Central memory CD8-positive, alpha-beta T cell (primary cell): ENCODE data around the gene KIF13A.

ENCODE experiments used
- ATAC-seq: fragments of 150-1000 bp; cut with Tn5 transposase; replicated peaks from 2 replicates; pipeline ENCODE4 v1.10.0; 2022; ENCODE audit warnings: mild to moderate bottlenecking, moderate FRiP score, moderate number of reproducible peaks; ENCODE audit not compliant: poor library complexity, severe bottlenecking; ENCODE audit errors: extremely low read depth
- DNase-seq, 2 donors: peaks; one replicate each; pipeline ENCODE4 v3.0.0; 2021; ENCODE audit warnings: low spot score in 2 of 2
- H3K27ac Mint-ChIP-seq: one replicate; pipeline ENCODE4 v1.8.0; 2022; ENCODE audit warnings: low read depth, mild to moderate bottlenecking, moderate library complexity, mixed read lengths
- H3K27me3 Mint-ChIP-seq: one replicate; pipeline ENCODE4 v1.8.0; 2022; ENCODE audit warnings: mixed read lengths
- H3K36me3 Mint-ChIP-seq: one replicate; pipeline ENCODE4 v1.8.0; 2022; ENCODE audit warnings: mild to moderate bottlenecking, moderate library complexity, mixed read lengths; ENCODE audit not compliant: insufficient read depth
- H3K4me1 Mint-ChIP-seq: one replicate; pipeline ENCODE4 v1.8.0; 2022; ENCODE audit warnings: mixed read lengths
- H3K4me3 Mint-ChIP-seq: one replicate; pipeline ENCODE4 v1.8.0; 2022; ENCODE audit warnings: mild to moderate bottlenecking, moderate library complexity, mixed read lengths
- H3K9me3 Mint-ChIP-seq: one replicate; pipeline ENCODE4 v1.8.0; 2022; ENCODE audit warnings: mixed read lengths

Gene KIF13A

GRCh38 chr6:17874753-17875152, 112.7 kb downstream of the KIF13A start:
- no peaks in the 10 kb centered on the region for H3K4me1 Mint-ChIP-seq
- no peak overlapping the region for H3K4me3 Mint-ChIP-seq
- no peak for ATAC-seq
- H3K27ac Mint-ChIP-seq, result no peak overlapping the region
- no peak for DNase-seq
- no peaks in the 10 kb centered on the region for H3K9me3 Mint-ChIP-seq
- peaks cover 26% of the 10 kb centered on the region for H3K27me3 Mint-ChIP-seq
- no peaks in the 10 kb centered on the region for H3K36me3 Mint-ChIP-seq

- H3K36me3 Mint-ChIP-seq, result no peaks in the 10 kb centered on the region
- no peak overlapping the region for H3K4me3 Mint-ChIP-seq
- ATAC-seq (no peak), DNase-seq (no peak)
- H3K27me3 Mint-ChIP-seq, result peaks cover 32% of the 10 kb centered on the region
- no peaks in the 10 kb centered on the region for H3K4me1 Mint-ChIP-seq
- no peaks in the 10 kb centered on the region for H3K9me3 Mint-ChIP-seq
- no peak overlapping the region for H3K27ac Mint-ChIP-seq
Measured at GRCh38 chr6:17872908-17873307, 114.5 kb downstream of the KIF13A start.

GRCh38 chr6:17871836-17872235, 115.6 kb downstream of the KIF13A start:
- peaks cover 22% of the 10 kb centered on the region for H3K27me3 Mint-ChIP-seq
- no peak for ATAC-seq
- H3K27ac Mint-ChIP-seq, result no peak overlapping the region
- no peak overlapping the region for H3K4me3 Mint-ChIP-seq
- no peak for DNase-seq
- no peaks in the 10 kb centered on the region for H3K9me3 Mint-ChIP-seq
- no peaks in the 10 kb centered on the region for H3K4me1 Mint-ChIP-seq
- H3K36me3 Mint-ChIP-seq, result no peaks in the 10 kb centered on the region

- no peaks in the 10 kb centered on the region for H3K4me1 Mint-ChIP-seq
- peaks cover 22% of the 10 kb centered on the region for H3K27me3 Mint-ChIP-seq
- no peak for ATAC-seq
- no peaks in the 10 kb centered on the region for H3K36me3 Mint-ChIP-seq
- H3K27ac Mint-ChIP-seq, result no peak overlapping the region
- no peak overlapping the region for H3K4me3 Mint-ChIP-seq
- H3K9me3 Mint-ChIP-seq, result no peaks in the 10 kb centered on the region
- no peak for DNase-seq
Measured at GRCh38 chr6:17871189-17871519, 116.3 kb downstream of the KIF13A start.

- Mint-ChIP-seq H3K4me3 (no peak overlapping the region), H3K36me3 (no peaks in the 10 kb centered on the region), H3K27me3 (peaks cover 22% of the 10 kb centered on the region)
Measured at GRCh38 chr6:17870300-17871188, 116.9 kb downstream of the KIF13A start.

GRCh38 chr6:17869753-17870050, 117.7 kb downstream of the KIF13A start:
- Mint-ChIP-seq H3K9me3 (no peaks in the 10 kb centered on the region), H3K4me1 (no peaks in the 10 kb centered on the region)
- no peak for ATAC-seq

More at GRCh38 chr6:17870300-17871188, 116.9 kb downstream of the KIF13A start:
- ATAC-seq, result no peak
- Mint-ChIP-seq H3K4me1 (no peaks in the 10 kb centered on the region), H3K27ac (no peak overlapping the region), H3K9me3 (no peaks in the 10 kb centered on the region)
- DNase-seq, result no peak

GRCh38 chr6:17869010-17869752, 118.3 kb downstream of the KIF13A start:
- Mint-ChIP-seq H3K4me3 (no peak overlapping the region), H3K36me3 (no peaks in the 10 kb centered on the region), H3K27me3 (peaks cover 25% of the 10 kb centered on the region), H3K9me3 (no peaks in the 10 kb centered on the region), H3K27ac (no peak overlapping the region), H3K4me1 (no peaks in the 10 kb centered on the region)
- ATAC-seq, result no peak
- no peak for DNase-seq

More at GRCh38 chr6:17869753-17870050, 117.7 kb downstream of the KIF13A start:
- peaks cover 22% of the 10 kb centered on the region for H3K27me3 Mint-ChIP-seq
- DNase-seq, result no peak
- H3K36me3 Mint-ChIP-seq, result no peaks in the 10 kb centered on the region
- no peak overlapping the region for H3K4me3 Mint-ChIP-seq
- H3K27ac Mint-ChIP-seq, result no peak overlapping the region

GRCh38 chr6:17867880-17868279, 119.6 kb downstream of the KIF13A start:
- H3K4me3 Mint-ChIP-seq, result no peak overlapping the region
- H3K27ac Mint-ChIP-seq, result no peak overlapping the region
- H3K36me3 Mint-ChIP-seq, result no peaks in the 10 kb centered on the region
- ATAC-seq (no peak), DNase-seq (no peak)
- no peaks in the 10 kb centered on the region for H3K4me1 Mint-ChIP-seq
- H3K9me3 Mint-ChIP-seq, result no peaks in the 10 kb centered on the region
- H3K27me3 Mint-ChIP-seq, result peaks cover 34% of the 10 kb centered on the region

- H3K4me1 Mint-ChIP-seq, result no peaks in the 10 kb centered on the region
- ATAC-seq (no peak), DNase-seq (no peak)
- H3K36me3 Mint-ChIP-seq, result no peaks in the 10 kb centered on the region
- H3K27ac Mint-ChIP-seq, result no peak overlapping the region
- H3K27me3 Mint-ChIP-seq, result peaks cover 34% of the 10 kb centered on the region
- H3K4me3 Mint-ChIP-seq, result no peak overlapping the region
- H3K9me3 Mint-ChIP-seq, result no peaks in the 10 kb centered on the region
Measured at GRCh38 chr6:17866876-17867444, 120.5 kb downstream of the KIF13A start.

GRCh38 chr6:17865798-17866725, 121.4 kb downstream of the KIF13A start:
- H3K4me1 Mint-ChIP-seq, result no peaks in the 10 kb centered on the region
- ATAC-seq (no peak), DNase-seq (no peak)
- H3K9me3 Mint-ChIP-seq, result no peaks in the 10 kb centered on the region
- H3K27ac Mint-ChIP-seq, result no peak overlapping the region
- no peaks in the 10 kb centered on the region for H3K36me3 Mint-ChIP-seq
- H3K4me3 Mint-ChIP-seq, result no peak overlapping the region
- H3K27me3 Mint-ChIP-seq, result peaks cover 33% of the 10 kb centered on the region

- no peak for ATAC-seq
- Mint-ChIP-seq H3K36me3 (no peaks in the 10 kb centered on the region), H3K4me3 (no peak overlapping the region), H3K27me3 (peaks cover 24% of the 10 kb centered on the region), H3K9me3 (no peaks in the 10 kb centered on the region), H3K27ac (no peak overlapping the region), H3K4me1 (no peaks in the 10 kb centered on the region)
- DNase-seq, result no peak
Measured at GRCh38 chr6:17865243-17865642, 122.2 kb downstream of the KIF13A start.
